GM12891 (cell line): Measurements from ENCODE around the gene KSR1.
"Not testable (repeated sequence)": the region's sequence is repeated elsewhere in the genome, so short reads cannot be mapped to it uniquely, and the experiment has no call there.

ENCODE experiments used
- DNase-seq: peaks from one replicate; pipeline ENCODE4 v3.0.0; 2011; ENCODE audit warnings: low spot score; ENCODE audit not compliant: insufficient read length
- FAIRE-seq: peaks from 2 replicates; lab custom pipeline; 2011; peaks lifted over from hg19 to GRCh38; lab: Jason Lieb, UNC
- PAX5 ChIP-seq: IDR thresholded peaks from 2 replicates; pipeline ENCODE4 v1.6.1; 2011; ENCODE audit warnings: low read length, moderate library complexity, mild to moderate bottlenecking; ENCODE audit not compliant: insufficient read depth, severe bottlenecking
- POLR2A ChIP-seq: IDR thresholded peaks from 2 replicates; pipeline ENCODE4 v1.6.1; 2011; ENCODE audit warnings: low read depth, low read length, control low read depth
- POLR2AphosphoS5 ChIP-seq: IDR thresholded peaks from 2 replicates; pipeline ENCODE4 v1.6.1; 2011; ENCODE audit warnings: low read depth, low read length, control low read depth
- POU2F2 ChIP-seq: IDR thresholded peaks from 2 replicates; pipeline ENCODE4 v1.6.1; 2011; ENCODE audit warnings: low read depth, mild to moderate bottlenecking, control low read depth, low read length, moderate library complexity
- SPI1 ChIP-seq: IDR thresholded peaks from 2 replicates; pipeline ENCODE4 v1.6.1; 2011; ENCODE audit warnings: low read depth, low read length, control low read depth
- TAF1 ChIP-seq: IDR thresholded peaks from 2 replicates; pipeline ENCODE4 v1.6.1; 2011; ENCODE audit warnings: low read depth, low read length, control low read depth

Gene KSR1

DNA sequence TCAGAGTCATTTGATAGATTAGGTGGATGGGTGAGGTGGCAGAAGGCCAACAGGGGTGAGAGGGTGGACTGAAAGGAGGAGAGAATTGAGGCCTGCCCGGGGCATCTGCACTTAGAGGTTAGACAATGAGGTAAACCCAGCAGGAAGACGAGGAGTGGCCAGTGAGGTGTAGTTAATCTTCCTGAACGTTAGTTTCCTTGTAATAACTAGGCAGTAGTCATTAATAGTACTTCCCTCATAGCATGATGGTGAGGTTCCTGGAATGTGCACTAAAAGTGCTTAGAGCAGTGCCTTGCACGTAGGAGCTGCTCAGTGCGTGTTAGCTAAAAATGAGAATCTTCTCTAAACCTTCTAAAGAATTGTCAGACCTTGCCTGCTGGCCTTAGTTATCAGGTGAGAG lies 13.5 kb upstream of the KSR1 start:
- no peak for DNase-seq
- TF ChIP-seq POLR2A (no peak), POU2F2 (no peak), POLR2AphosphoS5 (no peak), SPI1 (no peak), TAF1 (no peak)
- FAIRE-seq = no peak

DNA sequence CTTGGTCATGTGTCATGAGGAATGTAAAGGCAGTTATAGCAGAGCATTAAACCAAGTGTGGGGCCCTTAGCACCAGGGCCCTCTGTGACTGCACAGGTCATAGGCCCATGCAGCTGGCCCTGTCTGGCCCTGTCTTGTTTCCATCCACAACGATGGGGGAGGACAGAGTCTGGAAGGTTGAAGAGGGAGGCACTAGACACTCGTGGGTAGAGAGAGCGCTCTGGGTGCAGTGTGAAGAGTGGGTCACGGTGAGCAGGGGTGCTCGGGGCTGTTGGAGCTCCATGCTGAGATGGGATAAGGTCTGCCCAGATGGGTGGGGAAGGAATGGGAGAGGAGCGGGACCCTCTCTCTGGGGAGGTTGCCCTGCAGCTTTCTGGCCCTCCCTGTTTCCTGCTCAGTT lies 12.8 kb upstream of the KSR1 start:
- TF ChIP-seq PAX5 = no peak
- no peak for TF ChIP-seq SPI1
- no peak for TF ChIP-seq POLR2A
- TF ChIP-seq POLR2AphosphoS5 = no peak
- TF ChIP-seq POU2F2 = no peak
- TF ChIP-seq TAF1 = no peak
- FAIRE-seq (no peak), DNase-seq (no peak)

DNA sequence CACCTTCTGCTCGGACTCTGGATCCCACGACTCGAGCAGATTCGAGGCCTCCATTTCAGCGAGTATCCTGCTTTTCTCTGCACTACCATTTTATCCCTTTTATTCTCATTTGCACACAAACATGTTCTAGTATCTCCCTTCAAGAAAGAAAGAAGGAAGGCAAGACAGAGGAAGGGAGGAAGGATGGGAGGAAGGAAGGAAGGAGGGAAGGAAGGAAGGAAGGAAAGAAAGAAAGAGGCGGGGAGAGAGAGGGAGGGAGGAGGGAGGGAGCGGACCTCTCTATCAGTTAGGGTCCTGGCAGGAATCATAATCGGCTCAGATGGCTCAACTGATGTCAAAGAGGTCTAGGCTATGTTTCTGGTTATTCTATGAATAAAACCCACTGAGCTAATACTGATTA lies 10.3 kb upstream of the KSR1 start:
- no peak for FAIRE-seq
- DNase-seq = no peak
- no peak for TF ChIP-seq POLR2AphosphoS5
- no peak for TF ChIP-seq POU2F2
- TF ChIP-seq POLR2A = no peak
- TF ChIP-seq TAF1 = no peak
- TF ChIP-seq SPI1 = no peak
- no peak for TF ChIP-seq PAX5

- TF ChIP-seq SPI1 = no peak
- TF ChIP-seq POU2F2 = no peak
- TF ChIP-seq POLR2A = no peak
- no peak for TF ChIP-seq POLR2AphosphoS5
- no peak for TF ChIP-seq PAX5
- TF ChIP-seq TAF1 = no peak
- DNase-seq (no peak), FAIRE-seq (no peak)
Observed at GRCh38 chr17:27446569-27447301, 9.5 kb upstream of the KSR1 start.

GRCh38 chr17:27448534-27448933 lies 7.7 kb upstream of the KSR1 start:
- not testable (repeated sequence) for FAIRE-seq

DNA sequence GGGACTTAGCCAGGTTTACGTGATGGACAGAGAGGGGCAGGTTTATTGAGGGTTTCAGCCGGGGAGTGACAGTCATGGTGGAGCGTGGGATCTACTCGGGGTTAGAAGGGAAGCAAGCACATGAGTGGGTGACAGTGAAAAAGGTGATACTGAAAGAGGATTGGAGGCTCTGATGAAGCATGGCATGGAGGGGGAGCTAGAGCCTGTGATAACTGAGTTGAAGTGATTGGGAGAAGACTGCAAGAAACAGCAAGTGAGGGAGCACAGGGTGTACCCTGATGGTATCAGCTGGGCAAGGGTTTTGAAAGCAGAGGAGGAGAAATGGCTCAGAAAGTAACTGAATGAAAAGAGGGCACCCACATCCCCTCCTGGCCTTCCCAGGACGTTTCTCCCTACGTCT lies 6.7 kb upstream of the KSR1 start:
- FAIRE-seq (no peak), DNase-seq (no peak)
- TF ChIP-seq POLR2A (no peak), POLR2AphosphoS5 (no peak), SPI1 (no peak), POU2F2 (no peak), TAF1 (no peak), PAX5 (no peak)

More at GRCh38 chr17:27448534-27448933, 7.7 kb upstream of the KSR1 start:
- not testable (repeated sequence) for DNase-seq

GRCh38 chr17:27449988-27450387 lies 6.3 kb upstream of the KSR1 start:
- FAIRE-seq (peak; percentile 23), DNase-seq (no peak)
- no peak for TF ChIP-seq POU2F2
- no peak for TF ChIP-seq TAF1
- no peak for TF ChIP-seq POLR2AphosphoS5
- no peak for TF ChIP-seq PAX5
- no peak for TF ChIP-seq SPI1
- TF ChIP-seq POLR2A = no peak

DNA sequence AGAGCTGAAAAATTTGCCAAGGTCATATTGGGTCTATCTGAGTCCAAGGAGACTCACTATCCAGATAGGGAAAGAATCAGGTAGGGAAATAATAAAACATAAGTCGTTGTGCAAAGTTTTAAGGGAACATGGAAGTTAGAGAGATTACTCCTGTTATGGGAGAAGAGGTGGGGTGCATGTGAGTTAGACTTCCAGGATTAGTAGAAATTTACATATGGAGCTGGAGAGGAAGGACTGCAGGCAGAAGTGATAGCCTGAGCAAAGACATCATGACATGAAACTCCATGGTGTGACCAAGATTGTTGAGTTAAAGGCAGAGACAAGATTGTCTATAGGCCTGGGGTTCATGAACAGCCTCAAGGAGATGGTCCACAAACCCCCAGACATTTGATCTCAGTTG lies 5.8 kb upstream of the KSR1 start:
- DNase-seq (no peak), FAIRE-seq (no peak)
- TF ChIP-seq POLR2A = no peak

- FAIRE-seq = no peak
- DNase-seq = no peak
- TF ChIP-seq PAX5 (no peak), POU2F2 (no peak), TAF1 (no peak), SPI1 (no peak), POLR2A (no peak)
Observed at GRCh38 chr17:27451906-27452305, 4.3 kb upstream of the KSR1 start.

GRCh38 chr17:27452828-27453227 lies 3.4 kb upstream of the KSR1 start:
- no peak for FAIRE-seq

More at GRCh38 chr17:27452828-27453227, 3.4 kb upstream of the KSR1 start:
- no peak for DNase-seq
- TF ChIP-seq TAF1 (no peak), PAX5 (no peak), POLR2AphosphoS5 (no peak), SPI1 (no peak), POLR2A (no peak), POU2F2 (no peak)
